ENCODE measurements around the gene ARHGEF19. TPM values are rescaled to one million over a fixed set of nuclear protein-coding genes. Genes with fewer than 3 reads are reported as not detected.
"Not testable (repeated sequence)": the region's sequence is repeated elsewhere in the genome, so short reads cannot be mapped to it uniquely, and the experiment has no call there.

The ARHGEF19 gene
- total RNA-seq, 6 experiments from 2014 or later: 5.5 to 9.0 (median 7.2) TPM

GRCh38 chr1:16246961-16247360 lies 34.5 kb upstream of the ARHGEF19 start:
- H3K4me3 Mint-ChIP-seq: no peak overlapping the region
- no peak for TF ChIP-seq CTCF (IDR thresholded peaks at IDR 0.05)
- no peaks in the 10 kb centered on the region for H3K9me3 Mint-ChIP-seq
- H3K27me3 Mint-ChIP-seq (ENCODE audit: insufficient read depth): peaks cover 8% of the 10 kb centered on the region; the same call in 1 of the 2 replicates
- peak overlapping the region; percentile 20; the same call in 1 of the 2 replicates for H3K27ac Mint-ChIP-seq
- DNase-seq: no peak
- H3K36me3 Mint-ChIP-seq (ENCODE audit: low read depth): peaks cover 24% of the 10 kb centered on the region
- H3K4me1 Mint-ChIP-seq (ENCODE audit: low read depth): peaks cover 41% of the 10 kb centered on the region

GRCh38 chr1:16246239-16246638 lies 33.8 kb upstream of the ARHGEF19 start:
- not testable (repeated sequence) for H3K27ac Mint-ChIP-seq, H3K9me3 Mint-ChIP-seq

GRCh38 chr1:16245476-16246196 lies 33.2 kb upstream of the ARHGEF19 start:
- H3K36me3 Mint-ChIP-seq (ENCODE audit: low read depth): peaks cover 15% of the 10 kb centered on the region
- H3K27ac Mint-ChIP-seq: no peak overlapping the region
- H3K27me3 Mint-ChIP-seq (ENCODE audit: insufficient read depth): peaks cover 8% of the 10 kb centered on the region; the same call in 1 of the 2 replicates
- H3K9me3 Mint-ChIP-seq: no peaks in the 10 kb centered on the region
- TF ChIP-seq CTCF (IDR thresholded peaks at IDR 0.05): no peak
- no peak overlapping the region for H3K4me3 Mint-ChIP-seq
- no peak for DNase-seq
- peaks cover 38% of the 10 kb centered on the region for H3K4me1 Mint-ChIP-seq (ENCODE audit: low read depth)

More at GRCh38 chr1:16246239-16246638, 33.8 kb upstream of the ARHGEF19 start:
- H3K27me3 Mint-ChIP-seq (ENCODE audit: insufficient read depth); DNase-seq; H3K4me3 Mint-ChIP-seq: not testable (repeated sequence)
- H3K4me1 Mint-ChIP-seq (ENCODE audit: low read depth): peaks cover 41% of the 10 kb centered on the region
- peaks cover 18% of the 10 kb centered on the region for H3K36me3 Mint-ChIP-seq (ENCODE audit: low read depth)

- no peak for DNase-seq
- Mint-ChIP-seq H3K4me1 (ENCODE audit: low read depth) (peaks cover 29% of the 10 kb centered on the region), H3K9me3 (no peaks in the 10 kb centered on the region), H3K4me3 (no peak overlapping the region), H3K36me3 (ENCODE audit: low read depth) (peaks cover 10% of the 10 kb centered on the region), H3K27me3 (ENCODE audit: insufficient read depth) (peaks cover 8% of the 10 kb centered on the region; the same call in 1 of the 2 replicates), H3K27ac (no peak overlapping the region)
- peak; percentile 42 for TF ChIP-seq CTCF (IDR thresholded peaks at IDR 0.05)
Observed at GRCh38 chr1:16244650-16245285, 32.3 kb upstream of the ARHGEF19 start.

GRCh38 chr1:16243936-16244649 lies 31.6 kb upstream of the ARHGEF19 start:
- peaks cover 22% of the 10 kb centered on the region for H3K4me1 Mint-ChIP-seq (ENCODE audit: low read depth)
- H3K4me3 Mint-ChIP-seq: peak overlapping the region; percentile 46; the same call in 1 of the 2 replicates
- DNase-seq: peak; percentile 65
- peak; percentile 90 for TF ChIP-seq CTCF (IDR thresholded peaks at IDR 0.05)
- no peaks in the 10 kb centered on the region for H3K9me3 Mint-ChIP-seq
- H3K27me3 Mint-ChIP-seq (ENCODE audit: insufficient read depth): peaks cover 8% of the 10 kb centered on the region; the same call in 1 of the 2 replicates
- peaks cover 5% of the 10 kb centered on the region; the same call in 1 of the 2 replicates for H3K36me3 Mint-ChIP-seq (ENCODE audit: low read depth)
- H3K27ac Mint-ChIP-seq: no peak overlapping the region

Data from HFFc6 (cell line).